Parathyroid adenoma (tissue), 2 donors: ENCODE results near the gene VASN.

Source experiments
- H2AFZ ChIP-seq: fragments of 300-600 bp; sonication (generic); one replicate; pipeline ENCODE4 v1.7.0; 2017; ENCODE audit warnings: antibody characterized with exemption, mild to moderate bottlenecking
- H3K27ac ChIP-seq: fragments of 300-600 bp; sonication (generic); one replicate; pipeline ENCODE4 v1.7.0; 2017
- H3K27me3 ChIP-seq: fragments of 300-600 bp; sonication (generic); one replicate; pipeline ENCODE4 v1.7.0; 2017; ENCODE audit warnings: low read length; ENCODE audit not compliant: control insufficient read depth, insufficient read depth
- H3K36me3 ChIP-seq: fragments of 300-600 bp; sonication (generic); one replicate; pipeline ENCODE4 v1.7.0; 2017; ENCODE audit warnings: low read length; ENCODE audit not compliant: control insufficient read depth, insufficient read depth
- H3K4me1 ChIP-seq: fragments of 300-600 bp; sonication (generic); one replicate; pipeline ENCODE4 v1.7.0; 2017; ENCODE audit warnings: control low read depth
- H3K4me2 ChIP-seq: fragments of 300-600 bp; sonication (generic); one replicate; pipeline ENCODE4 v1.7.0; 2017; ENCODE audit warnings: low read length
- H3K4me3 ChIP-seq: fragments of 300-600 bp; sonication (generic); one replicate; pipeline ENCODE4 v1.7.0; 2017; ENCODE audit warnings: low read depth, low read length
- H3K79me2 ChIP-seq: fragments of 300-600 bp; sonication (generic); one replicate; pipeline ENCODE4 v1.7.0; 2017; ENCODE audit warnings: control low read depth
- H3K9ac ChIP-seq: fragments of 300-600 bp; sonication (generic); one replicate; pipeline ENCODE4 v1.7.0; 2017; ENCODE audit warnings: mild to moderate bottlenecking
- H3K9me3 ChIP-seq: fragments of 300-600 bp; sonication (generic); one replicate; pipeline ENCODE4 v1.7.0; 2017; ENCODE audit warnings: low read length; ENCODE audit not compliant: control insufficient read depth
- TF ChIP-seq, protein P1 (sequence below): fragments of 300-600 bp; sonication (generic); IDR thresholded peaks from one replicate; pipeline ENCODE4 v1.7.0; 2017; ENCODE audit warnings: antibody characterized with exemption, mild to moderate bottlenecking
- donor health status: primary hyperparathyroidism.

Gene VASN

DNA sequence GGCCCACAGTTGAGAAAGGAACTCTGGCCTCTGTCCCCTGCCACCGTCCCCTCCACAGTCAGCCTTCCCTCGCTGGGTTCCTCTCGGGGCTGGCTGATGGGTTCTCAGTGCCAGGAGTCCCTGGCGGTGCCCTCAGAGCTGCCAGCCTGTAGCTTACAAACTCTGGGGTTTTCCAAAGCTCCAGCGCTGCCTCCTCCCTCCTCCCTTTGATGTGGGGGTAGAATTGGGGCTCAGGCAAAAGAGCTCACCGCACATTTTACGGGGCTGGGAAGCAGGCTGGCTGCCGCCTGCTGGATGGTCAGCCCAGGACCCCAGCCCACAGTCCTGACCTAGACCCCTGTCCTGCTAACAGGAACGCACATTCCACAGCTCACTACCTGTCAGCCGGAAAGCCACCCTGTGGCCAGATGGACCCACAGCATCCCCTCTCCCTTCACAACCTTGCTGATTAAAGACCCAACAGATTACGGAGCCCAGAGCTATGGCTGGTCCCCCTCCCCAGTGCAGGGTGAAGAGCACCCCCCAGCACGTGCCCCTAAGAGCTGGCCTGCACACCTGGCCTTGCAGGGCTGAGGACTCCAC is 6.0 kb downstream of the VASN start:
- no peak overlapping the region for H3K9ac ChIP-seq
- H3K9me3 ChIP-seq = no peaks in the 10 kb centered on the region
- no peaks in the 10 kb centered on the region for H3K27me3 ChIP-seq
- H3K4me3 ChIP-seq = no peak overlapping the region
- H3K27ac ChIP-seq = no peak overlapping the region
- H3K4me1 ChIP-seq = peaks cover 26% of the 10 kb centered on the region
- H3K4me2 ChIP-seq = no peak overlapping the region
- no peaks in the 10 kb centered on the region for H3K36me3 ChIP-seq
- H3K79me2 ChIP-seq = no peaks in the 10 kb centered on the region
- no peak overlapping the region for H2AFZ ChIP-seq
- TF ChIP-seq, protein P1, sequence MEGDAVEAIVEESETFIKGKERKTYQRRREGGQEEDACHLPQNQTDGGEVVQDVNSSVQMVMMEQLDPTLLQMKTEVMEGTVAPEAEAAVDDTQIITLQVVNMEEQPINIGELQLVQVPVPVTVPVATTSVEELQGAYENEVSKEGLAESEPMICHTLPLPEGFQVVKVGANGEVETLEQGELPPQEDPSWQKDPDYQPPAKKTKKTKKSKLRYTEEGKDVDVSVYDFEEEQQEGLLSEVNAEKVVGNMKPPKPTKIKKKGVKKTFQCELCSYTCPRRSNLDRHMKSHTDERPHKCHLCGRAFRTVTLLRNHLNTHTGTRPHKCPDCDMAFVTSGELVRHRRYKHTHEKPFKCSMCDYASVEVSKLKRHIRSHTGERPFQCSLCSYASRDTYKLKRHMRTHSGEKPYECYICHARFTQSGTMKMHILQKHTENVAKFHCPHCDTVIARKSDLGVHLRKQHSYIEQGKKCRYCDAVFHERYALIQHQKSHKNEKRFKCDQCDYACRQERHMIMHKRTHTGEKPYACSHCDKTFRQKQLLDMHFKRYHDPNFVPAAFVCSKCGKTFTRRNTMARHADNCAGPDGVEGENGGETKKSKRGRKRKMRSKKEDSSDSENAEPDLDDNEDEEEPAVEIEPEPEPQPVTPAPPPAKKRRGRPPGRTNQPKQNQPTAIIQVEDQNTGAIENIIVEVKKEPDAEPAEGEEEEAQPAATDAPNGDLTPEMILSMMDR = no peak

DNA sequence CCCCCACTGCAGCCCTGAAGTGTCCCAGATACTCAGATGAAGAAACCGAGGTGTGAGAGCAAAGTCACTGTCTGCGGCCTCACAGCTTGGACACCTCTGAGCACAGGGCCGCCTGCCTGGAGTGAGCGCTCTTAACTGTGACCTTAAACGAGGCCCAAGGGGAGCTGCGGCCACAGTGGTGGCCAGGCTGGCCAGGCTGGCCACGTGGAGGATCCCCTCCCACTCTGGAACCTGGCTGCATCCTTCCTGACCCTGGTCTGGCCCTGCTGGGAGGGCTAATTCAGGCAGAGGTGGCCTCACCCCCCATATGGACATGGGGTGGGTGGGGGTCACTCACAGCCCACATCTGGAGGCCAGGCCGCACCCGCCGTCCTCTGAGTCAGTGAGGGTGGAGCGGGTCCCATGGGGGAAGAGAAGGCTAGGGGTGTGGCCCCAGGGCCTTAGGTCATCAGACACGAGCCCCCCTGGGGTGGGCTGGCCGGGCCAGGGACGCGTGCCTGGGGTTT is 6.6 kb downstream of the VASN start:
- no peak overlapping the region for H3K4me3 ChIP-seq
- H3K27ac ChIP-seq = no peak overlapping the region
- no peak overlapping the region for H2AFZ ChIP-seq
- no peak overlapping the region for H3K4me2 ChIP-seq
- no peak overlapping the region for H3K9ac ChIP-seq
- peaks cover 21% of the 10 kb centered on the region for H3K4me1 ChIP-seq
- TF ChIP-seq, protein P1 = no peak
- no peaks in the 10 kb centered on the region for H3K9me3 ChIP-seq
- H3K79me2 ChIP-seq = no peaks in the 10 kb centered on the region
- H3K27me3 ChIP-seq = no peaks in the 10 kb centered on the region
- H3K36me3 ChIP-seq = no peaks in the 10 kb centered on the region

GRCh38 chr16:4378999-4379690 is 7.5 kb downstream of the VASN start:
- Histone ChIP-seq H3K27ac (no peak overlapping the region), H3K9me3 (no peaks in the 10 kb centered on the region), H2AFZ (no peak overlapping the region), H3K36me3 (no peaks in the 10 kb centered on the region), H3K79me2 (no peaks in the 10 kb centered on the region), H3K4me1 (peaks cover 14% of the 10 kb centered on the region), H3K4me3 (no peak overlapping the region), H3K4me2 (no peak overlapping the region), H3K9ac (no peak overlapping the region), H3K27me3 (no peaks in the 10 kb centered on the region)
- TF ChIP-seq, protein P1 = no peak

DNA sequence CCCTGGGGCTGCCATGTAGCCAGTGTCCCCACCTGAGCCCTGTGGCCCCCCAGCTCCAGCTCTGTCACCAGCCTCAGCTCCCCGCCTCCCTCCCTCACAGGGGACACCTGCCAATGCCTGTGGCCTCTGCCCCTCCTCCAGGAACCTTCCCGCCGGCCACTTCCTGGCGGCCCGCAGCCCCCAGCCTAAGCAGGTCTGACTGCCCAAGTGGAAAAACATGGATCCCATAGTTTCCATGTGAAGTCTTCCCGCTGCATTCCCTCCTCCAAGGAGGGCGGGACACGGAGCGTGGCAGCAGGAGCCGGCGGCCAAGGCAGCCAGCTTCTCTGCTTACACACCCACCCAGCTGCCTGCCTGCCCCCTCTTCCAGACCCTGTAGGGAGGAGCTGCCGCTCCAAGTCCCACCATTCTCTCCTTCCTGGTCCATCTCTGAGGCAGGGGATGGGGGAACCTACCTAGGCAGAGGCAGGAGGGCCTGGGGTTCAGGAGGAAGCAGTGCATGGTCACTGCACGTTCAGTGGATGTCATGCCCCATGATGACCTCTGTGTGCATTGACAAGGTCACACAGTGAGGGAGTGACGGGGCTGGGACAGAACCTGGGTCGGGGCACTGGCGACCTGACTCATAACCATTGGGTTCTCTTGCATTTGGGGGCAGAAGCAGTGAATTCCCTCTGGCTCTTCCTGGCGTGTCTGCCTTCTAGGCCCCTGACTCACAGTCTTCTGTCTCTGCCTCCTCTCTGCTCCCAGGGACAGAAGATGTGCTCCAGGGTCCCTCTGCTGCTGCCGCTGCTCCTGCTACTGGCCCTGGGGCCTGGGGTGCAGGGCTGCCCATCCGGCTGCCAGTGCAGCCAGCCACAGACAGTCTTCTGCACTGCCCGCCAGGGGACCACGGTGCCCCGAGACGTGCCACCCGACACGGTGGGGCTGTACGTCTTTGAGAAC is 8.7 kb downstream of the VASN start:
- H3K9ac ChIP-seq = no peak overlapping the region
- H3K79me2 ChIP-seq = no peaks in the 10 kb centered on the region
- no peak overlapping the region for H2AFZ ChIP-seq
- no peaks in the 10 kb centered on the region for H3K9me3 ChIP-seq
- H3K4me2 ChIP-seq = no peak overlapping the region
- no peak overlapping the region for H3K4me3 ChIP-seq
- TF ChIP-seq, protein P1 = no peak
- no peaks in the 10 kb centered on the region for H3K36me3 ChIP-seq
- H3K27ac ChIP-seq = no peak overlapping the region
- no peaks in the 10 kb centered on the region for H3K27me3 ChIP-seq
- peaks cover 14% of the 10 kb centered on the region for H3K4me1 ChIP-seq
